Measurements from ENCODE around the gene HLA-DOB. TPM values are rescaled to one million over a fixed set of nuclear protein-coding genes. Genes with fewer than 3 reads are reported as not detected.

Gene HLA-DOB
- total and polyA plus RNA-seq, 10 of the 15 experiments (the other 5 are each of a cell fraction or from before 2014, with no cell fraction given) = 27.4 to 79.1 (median 37.0) TPM

DNA sequence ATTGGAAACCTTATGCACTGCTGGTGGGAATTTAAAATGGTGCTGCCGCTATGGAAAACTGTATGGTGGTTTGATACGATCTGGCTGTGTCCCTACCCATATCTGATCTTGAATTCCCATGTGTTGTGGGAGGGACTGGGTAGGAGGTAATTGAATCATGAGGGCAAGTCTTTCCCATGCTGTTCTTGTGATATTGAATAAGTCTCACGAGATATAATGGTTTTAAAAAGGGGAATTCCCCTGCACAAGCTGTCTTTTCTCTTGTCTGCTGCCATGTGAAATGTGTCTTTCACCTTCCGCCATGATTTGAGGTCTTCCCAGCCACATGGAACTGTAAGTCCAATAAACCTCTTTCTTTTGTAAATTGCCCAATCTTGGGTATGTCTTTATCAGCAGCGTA lies 16.9 kb upstream of the HLA-DOB start:
- BruUV-seq (replicated peaks) = no TSS peak
- Histone ChIP-seq H3K27me3 (replicated peaks in 1 of 2; ENCODE audit: control insufficient read depth in 2 of 2, insufficient read depth in 2 of 2, low read length in 1 of 2) (no peaks in the 10 kb centered on the region), H3K9me3 (replicated peaks; ENCODE audit: control insufficient read depth, insufficient read depth, low read length) (no peaks in the 10 kb centered on the region; the same call in 2 of the 3 replicates), H2AFZ (ENCODE audit: control insufficient read depth, low read depth, low read length) (no peak overlapping the region), H3K36me3 (ENCODE audit: control insufficient read depth in 2 of 2, insufficient read depth in 2 of 2, low read length in 1 of 2) (peaks cover 14 to 58% of the 10 kb centered on the region in 2 experiments), H3K27ac (ENCODE audit: control insufficient read depth, insufficient read depth) (no peak overlapping the region), H3K9ac (ENCODE audit: control insufficient read depth, insufficient read depth, low read length) (no peak overlapping the region), H3K4me1 (ENCODE audit: control insufficient read depth, insufficient read depth, low read length) (peaks cover 22% of the 10 kb centered on the region; the same call in 1 of the 2 replicates), H3K4me3 (no peak overlapping the region), H3K79me2 (ENCODE audit: control insufficient read depth, insufficient read depth, low read length) (peaks cover 35% of the 10 kb centered on the region), H4K20me1 (ENCODE audit: control insufficient read depth, insufficient read depth) (no peaks in the 10 kb centered on the region), H3K4me2 (ENCODE audit: control insufficient read depth, insufficient read depth) (peak overlapping the region; percentile 38)
- ATAC-seq = no peak
- TF ChIP-seq YY1 (IDR thresholded peaks at IDR 0.05; ENCODE audit: low read depth, low read length) = peak; percentile 60
- TF ChIP-seq POLR2AphosphoS2 (IDR thresholded peaks at IDR 0.05; ENCODE audit: low read depth, low read length) = no peak
- no peak for TF ChIP-seq RUNX3 (IDR thresholded peaks at IDR 0.05; ENCODE audit: low read length)
- TF ChIP-seq RCOR1 (conservative IDR thresholded peaks at IDR 0.05; ENCODE audit: low read depth, low read length) = no peak
- ChIA-PET RAD21 (ENCODE audit: unreplicated experiment) (interaction anchor here (1.6 kb wide), 1 partner anchor 20 kb away, joined by 3 read pairs; the partner anchor contains the start of genes PSMB9 and TAP1), POLR2A (interaction anchor here (1.7 to 1.9 kb wide), 2 partner anchors 11 to 13 kb away, joined by 4 to 7 read pairs; no protein-coding TSS in a partner anchor), CTCF (interaction anchor here (1.5 to 5.4 kb wide), 4 partner anchors 13 to 150 kb away, joined by 3 to 30 read pairs (median 10); no protein-coding TSS in a partner anchor), SMC1A (ENCODE audit: uncharacterized antibody, unreplicated experiment) (interaction anchor here (1.2 to 2.1 kb wide), 2 partner anchors 17 to 34 kb away, joined by 3 to 12 read pairs; no protein-coding TSS in a partner anchor)
- intact Hi-C loops (cut with micrococcal nuclease; ENCODE audit: unreplicated experiment) = no loop called here
- 74% methylated on average over 5 of the region's 5 CpGs for WGBS (ENCODE audit: insufficient coverage, insufficient replicate concordance, low lambda C conversion rate, missing lambda C conversion rate)
- FAIRE-seq = peak; percentile 35
- no peak for DNase-seq (ENCODE audit: low read depth, low spot score)
- in situ Hi-C loops (cut with MboI) = no loop called here

DNA sequence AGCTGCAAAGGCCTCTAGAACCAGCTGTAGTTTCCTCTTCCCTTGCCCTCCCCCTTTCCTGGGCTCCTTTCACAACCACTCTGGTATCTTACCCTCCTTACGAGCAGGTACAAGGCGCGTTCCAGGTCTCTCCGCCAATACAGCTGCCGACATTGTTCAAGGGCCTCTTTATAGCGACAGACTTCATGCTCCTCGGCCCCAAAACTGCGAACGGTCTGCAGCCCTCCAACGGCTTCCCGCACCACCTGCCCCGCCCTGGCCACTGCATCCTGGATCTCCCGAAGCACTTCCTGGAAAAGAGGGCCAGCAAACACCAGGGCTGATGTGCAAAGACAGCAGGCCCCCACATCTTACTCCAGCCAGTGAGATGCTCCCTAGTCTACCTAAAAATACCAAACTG lies 15.7 kb upstream of the HLA-DOB start:
- SMC1A ChIA-PET (ENCODE audit: uncharacterized antibody, unreplicated experiment) = interaction anchor here (2.1 kb wide), 1 partner anchor 35 kb away, joined by 12 read pairs; no protein-coding TSS in a partner anchor
- Histone ChIP-seq H3K27me3 (replicated peaks in 1 of 2; ENCODE audit: control insufficient read depth in 2 of 2, insufficient read depth in 2 of 2, low read length in 1 of 2) (no peaks in the 10 kb centered on the region), H3K36me3 (ENCODE audit: control insufficient read depth in 2 of 2, insufficient read depth in 2 of 2, low read length in 1 of 2) (peaks cover 14 to 60% of the 10 kb centered on the region in 2 experiments), H4K20me1 (ENCODE audit: control insufficient read depth, insufficient read depth) (no peaks in the 10 kb centered on the region), H3K79me2 (ENCODE audit: control insufficient read depth, insufficient read depth, low read length) (peaks cover 25% of the 10 kb centered on the region), H3K4me1 (ENCODE audit: control insufficient read depth, insufficient read depth, low read length) (peaks cover 22% of the 10 kb centered on the region; the same call in 1 of the 2 replicates), H3K27ac (ENCODE audit: control insufficient read depth, insufficient read depth) (no peak overlapping the region), H3K9me3 (replicated peaks; ENCODE audit: control insufficient read depth, insufficient read depth, low read length) (no peaks in the 10 kb centered on the region; the same call in 2 of the 3 replicates), H3K9ac (ENCODE audit: control insufficient read depth, insufficient read depth, low read length) (no peak overlapping the region), H3K4me2 (ENCODE audit: control insufficient read depth, insufficient read depth) (no peak overlapping the region), H2AFZ (ENCODE audit: control insufficient read depth, low read depth, low read length) (no peak overlapping the region), H3K4me3 (no peak overlapping the region)
- in situ Hi-C loops (cut with MboI) (no loop called here), intact Hi-C loops (cut with micrococcal nuclease; ENCODE audit: unreplicated experiment) (no loop called here)
- ATAC-seq (no peak), DNase-seq (ENCODE audit: low read depth, low spot score) (no peak), FAIRE-seq (no peak)
- 85% methylated on average over 13 of the region's 13 CpGs for WGBS (ENCODE audit: insufficient coverage, insufficient replicate concordance, low lambda C conversion rate, missing lambda C conversion rate)
- no TSS peak for BruUV-seq (replicated peaks)
- CTCF ChIA-PET = interaction anchor here (1.1 to 5.4 kb wide), 4 partner anchors 12 to 47 kb away, joined by 3 to 30 read pairs (median 8); no protein-coding TSS in a partner anchor
- POLR2A ChIA-PET = interaction anchor here (1.7 to 1.9 kb wide), 2 partner anchors 12 kb away, joined by 4 to 7 read pairs; no protein-coding TSS in a partner anchor
- RAD21 ChIA-PET (ENCODE audit: unreplicated experiment) = interaction anchor here (1.3 kb wide), 1 partner anchor 152 kb away, joined by 3 read pairs; no protein-coding TSS in a partner anchor
- TF ChIP-seq RCOR1 (conservative IDR thresholded peaks at IDR 0.05; ENCODE audit: low read depth, low read length) = no peak
- no peak for TF ChIP-seq SMARCA5 (IDR thresholded peaks at IDR 0.05)
- TF ChIP-seq, protein P1, sequence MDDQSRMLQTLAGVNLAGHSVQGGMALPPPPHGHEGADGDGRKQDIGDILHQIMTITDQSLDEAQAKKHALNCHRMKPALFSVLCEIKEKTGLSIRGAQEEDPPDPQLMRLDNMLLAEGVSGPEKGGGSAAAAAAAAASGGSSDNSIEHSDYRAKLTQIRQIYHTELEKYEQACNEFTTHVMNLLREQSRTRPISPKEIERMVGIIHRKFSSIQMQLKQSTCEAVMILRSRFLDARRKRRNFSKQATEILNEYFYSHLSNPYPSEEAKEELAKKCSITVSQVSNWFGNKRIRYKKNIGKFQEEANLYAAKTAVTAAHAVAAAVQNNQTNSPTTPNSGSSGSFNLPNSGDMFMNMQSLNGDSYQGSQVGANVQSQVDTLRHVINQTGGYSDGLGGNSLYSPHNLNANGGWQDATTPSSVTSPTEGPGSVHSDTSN (IDR thresholded peaks at IDR 0.05; ENCODE audit: insufficient replicate concordance, low read depth, low read length) = no peak
- no peak for TF ChIP-seq HDAC6 (IDR thresholded peaks at IDR 0.05; ENCODE audit: unreplicated experiment)
- TF ChIP-seq BRCA1 (IDR thresholded peaks at IDR 0.05; ENCODE audit: low read depth, low read length) = no peak
- no peak for TF ChIP-seq CBX5 (IDR thresholded peaks at IDR 0.05; ENCODE audit: low read depth)
- no peak for TF ChIP-seq HCFC1 (IDR thresholded peaks at IDR 0.05; ENCODE audit: low read length)
- TF ChIP-seq STAT3 (IDR thresholded peaks at IDR 0.05; ENCODE audit: low read depth, low read length) = no peak
- no peak for TF ChIP-seq TCF3 (IDR thresholded peaks at IDR 0.05; ENCODE audit: borderline replicate concordance, insufficient read depth, low read depth, low read length)
- TF ChIP-seq, protein P2, sequence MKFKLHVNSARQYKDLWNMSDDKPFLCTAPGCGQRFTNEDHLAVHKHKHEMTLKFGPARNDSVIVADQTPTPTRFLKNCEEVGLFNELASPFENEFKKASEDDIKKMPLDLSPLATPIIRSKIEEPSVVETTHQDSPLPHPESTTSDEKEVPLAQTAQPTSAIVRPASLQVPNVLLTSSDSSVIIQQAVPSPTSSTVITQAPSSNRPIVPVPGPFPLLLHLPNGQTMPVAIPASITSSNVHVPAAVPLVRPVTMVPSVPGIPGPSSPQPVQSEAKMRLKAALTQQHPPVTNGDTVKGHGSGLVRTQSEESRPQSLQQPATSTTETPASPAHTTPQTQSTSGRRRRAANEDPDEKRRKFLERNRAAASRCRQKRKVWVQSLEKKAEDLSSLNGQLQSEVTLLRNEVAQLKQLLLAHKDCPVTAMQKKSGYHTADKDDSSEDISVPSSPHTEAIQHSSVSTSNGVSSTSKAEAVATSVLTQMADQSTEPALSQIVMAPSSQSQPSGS (IDR thresholded peaks at IDR 0.05; ENCODE audit: low read length) = no peak
- no peak for TF ChIP-seq ZNF384 (IDR thresholded peaks at IDR 0.05; ENCODE audit: borderline replicate concordance, low read depth, low read length)
- no peak for TF ChIP-seq PAX5 (IDR thresholded peaks at IDR 0.05; ENCODE audit: borderline replicate concordance, low read depth, low read length)

Measured in GM12878 (cell line).